Body of pancreas (tissue), 4 donors: ENCODE data around the gene GSTA2.
"Not testable (repeated sequence)": the region's sequence is repeated elsewhere in the genome, so short reads cannot be mapped to it uniquely, and the experiment has no call there.

Experiments
- POLR2A ChIP-seq, 3 donors: fragments of 450-650 bp; IDR thresholded peaks; one replicate each; pipeline ENCODE4 v1.6.1; 2016; ENCODE audit warnings: antibody characterized with exemption in 3 of 3, mild to moderate bottlenecking in 2 of 3
- TF ChIP-seq, protein P1 (sequence below), 7 experiments: fragments of 450-650 bp in 4 of 7; fragments of 200-600 bp in 3 of 7; sonication (generic) in 3 of 7; IDR thresholded peaks; one replicate each; pipeline ENCODE4 v1.5.1; 2016 to 2019; ENCODE audit warnings: antibody characterized with exemption in 7 of 7

DNA sequence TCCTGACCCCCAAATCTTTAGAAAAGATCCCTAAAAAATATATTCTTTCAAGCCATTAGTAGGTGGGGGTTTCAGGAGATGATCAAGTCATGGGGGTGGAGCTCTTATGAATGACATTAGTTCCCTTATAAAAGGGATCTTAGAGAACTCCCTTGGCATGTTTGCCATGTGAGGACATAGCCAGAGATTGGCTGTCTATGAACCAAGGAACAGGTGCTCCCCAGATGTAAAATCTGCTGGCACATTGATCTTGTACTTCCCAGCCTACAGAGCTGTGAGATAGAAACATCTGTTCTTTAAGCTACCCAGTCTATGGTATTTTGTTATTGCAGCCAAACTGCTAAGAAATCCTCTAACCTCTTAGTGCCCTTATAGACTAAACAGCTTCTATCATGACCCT, 4.4 kb upstream of the GSTA2 start:
- TF ChIP-seq, protein P1, sequence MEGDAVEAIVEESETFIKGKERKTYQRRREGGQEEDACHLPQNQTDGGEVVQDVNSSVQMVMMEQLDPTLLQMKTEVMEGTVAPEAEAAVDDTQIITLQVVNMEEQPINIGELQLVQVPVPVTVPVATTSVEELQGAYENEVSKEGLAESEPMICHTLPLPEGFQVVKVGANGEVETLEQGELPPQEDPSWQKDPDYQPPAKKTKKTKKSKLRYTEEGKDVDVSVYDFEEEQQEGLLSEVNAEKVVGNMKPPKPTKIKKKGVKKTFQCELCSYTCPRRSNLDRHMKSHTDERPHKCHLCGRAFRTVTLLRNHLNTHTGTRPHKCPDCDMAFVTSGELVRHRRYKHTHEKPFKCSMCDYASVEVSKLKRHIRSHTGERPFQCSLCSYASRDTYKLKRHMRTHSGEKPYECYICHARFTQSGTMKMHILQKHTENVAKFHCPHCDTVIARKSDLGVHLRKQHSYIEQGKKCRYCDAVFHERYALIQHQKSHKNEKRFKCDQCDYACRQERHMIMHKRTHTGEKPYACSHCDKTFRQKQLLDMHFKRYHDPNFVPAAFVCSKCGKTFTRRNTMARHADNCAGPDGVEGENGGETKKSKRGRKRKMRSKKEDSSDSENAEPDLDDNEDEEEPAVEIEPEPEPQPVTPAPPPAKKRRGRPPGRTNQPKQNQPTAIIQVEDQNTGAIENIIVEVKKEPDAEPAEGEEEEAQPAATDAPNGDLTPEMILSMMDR (IDR thresholded peaks at IDR 0.05), result not testable (repeated sequence)
- not testable (repeated sequence) for TF ChIP-seq POLR2A (IDR thresholded peaks at IDR 0.05)
